GM18526 (cell line): Measurements from ENCODE around the gene TMEM129.

Source experiments
- POLR2A ChIP-seq: IDR thresholded peaks from 3 replicates; pipeline ENCODE4 v1.6.1; 2011; ENCODE audit not compliant: insufficient read length; ENCODE audit errors: extremely low read depth

The TMEM129 gene

DNA sequence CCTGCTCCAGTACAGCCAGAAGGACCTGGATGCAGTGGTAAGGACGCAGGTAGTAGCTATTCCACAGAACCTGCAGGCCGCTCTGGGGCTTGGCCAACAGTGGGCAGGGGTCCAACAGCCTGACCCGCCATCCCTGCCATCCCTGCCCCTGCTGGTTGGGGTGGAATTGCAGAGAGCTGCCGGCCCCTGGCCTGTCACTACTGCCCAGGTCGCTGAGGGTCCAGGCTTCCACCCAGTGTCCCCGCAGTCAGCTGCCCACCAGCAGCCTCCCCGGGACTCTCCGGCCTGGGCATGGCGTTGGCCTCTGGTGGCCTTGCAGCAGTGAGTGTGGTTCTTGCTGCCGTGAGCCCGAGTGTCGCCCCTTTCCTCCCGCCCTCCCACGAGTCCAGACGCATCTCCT is 16.5 kb upstream of the TMEM129 start:
- no peak for TF ChIP-seq POLR2A

DNA sequence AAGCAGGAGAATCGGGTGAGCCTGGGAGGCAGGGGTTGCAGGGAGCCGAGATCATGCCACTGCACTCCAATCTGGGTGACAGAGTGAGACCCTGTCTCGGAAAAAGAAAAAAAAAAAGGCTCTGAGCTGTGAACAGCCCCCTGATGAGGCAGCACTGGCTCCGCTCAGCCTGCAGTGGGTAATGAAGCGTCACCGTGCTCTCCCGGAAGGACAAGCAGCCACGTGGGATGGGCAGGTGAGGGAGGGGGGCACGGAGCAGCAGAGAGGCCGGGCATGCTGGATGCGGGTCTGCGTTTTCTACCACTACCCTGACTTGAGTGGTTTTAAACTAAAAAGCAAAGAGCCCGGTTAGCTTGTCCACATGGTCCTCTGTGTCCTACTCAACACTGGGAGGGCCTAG is 15.7 kb upstream of the TMEM129 start:
- TF ChIP-seq POLR2A: no peak

DNA sequence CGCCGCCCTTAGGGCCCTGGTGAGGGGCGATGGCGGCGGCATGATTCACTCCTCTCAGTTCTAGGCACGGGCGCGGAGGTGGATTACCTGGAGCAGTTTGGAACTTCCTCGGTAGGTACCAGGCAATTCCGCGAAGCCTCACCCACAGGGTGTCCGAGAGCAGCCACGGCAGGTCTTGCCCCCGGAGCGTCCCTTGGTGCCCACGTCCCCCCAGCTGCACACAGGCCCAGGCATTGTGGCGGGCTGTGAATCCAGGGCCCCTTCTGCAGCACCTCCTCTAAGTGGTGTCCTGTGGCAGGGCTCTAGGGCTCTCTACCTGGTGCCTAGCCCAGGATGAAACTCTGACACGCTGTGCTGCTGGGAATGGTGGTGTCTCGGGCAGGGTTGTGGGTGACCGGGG is 14.1 kb upstream of the TMEM129 start:
- TF ChIP-seq POLR2A: no peak

DNA sequence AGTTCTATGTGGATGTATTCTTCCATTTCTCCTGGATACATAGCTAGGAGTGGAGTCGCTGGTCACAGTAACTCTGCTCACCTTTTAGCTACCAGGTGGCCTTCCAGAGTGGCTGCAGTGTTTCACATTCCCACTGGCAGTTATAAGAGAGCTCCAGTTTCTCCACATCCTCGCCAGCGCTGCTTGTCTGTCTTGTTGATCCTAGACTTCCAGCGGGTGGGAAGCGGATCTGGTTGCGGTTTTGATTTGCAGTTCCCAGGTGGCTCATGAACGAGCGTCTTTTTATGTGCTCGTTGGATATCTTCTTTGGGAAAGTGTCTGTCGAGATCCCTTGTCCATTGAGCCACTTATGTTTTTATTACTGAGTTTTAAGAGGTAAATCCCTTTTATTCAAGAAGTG is 11.8 kb upstream of the TMEM129 start:
- TF ChIP-seq POLR2A: no peak

DNA sequence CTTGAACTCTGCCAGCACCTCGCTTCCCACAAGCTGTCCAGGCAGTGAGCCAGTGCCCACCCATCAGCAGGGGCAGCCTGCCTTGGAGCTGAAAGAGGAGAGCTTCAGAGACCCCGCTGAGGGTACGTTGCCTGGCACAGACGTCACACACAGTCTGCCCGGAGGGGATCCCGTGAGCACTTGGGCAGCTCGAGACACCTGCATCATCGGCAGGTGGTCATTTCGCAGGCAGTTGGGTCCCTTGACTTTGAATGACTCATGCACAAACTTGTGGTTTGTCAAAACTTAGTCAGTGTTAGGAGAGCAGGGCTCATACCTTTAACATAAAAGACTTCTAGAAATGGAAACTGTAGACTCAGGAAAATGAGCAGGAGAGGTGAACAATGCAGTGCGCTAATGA is 10.1 kb upstream of the TMEM129 start:
- no peak for TF ChIP-seq POLR2A

DNA sequence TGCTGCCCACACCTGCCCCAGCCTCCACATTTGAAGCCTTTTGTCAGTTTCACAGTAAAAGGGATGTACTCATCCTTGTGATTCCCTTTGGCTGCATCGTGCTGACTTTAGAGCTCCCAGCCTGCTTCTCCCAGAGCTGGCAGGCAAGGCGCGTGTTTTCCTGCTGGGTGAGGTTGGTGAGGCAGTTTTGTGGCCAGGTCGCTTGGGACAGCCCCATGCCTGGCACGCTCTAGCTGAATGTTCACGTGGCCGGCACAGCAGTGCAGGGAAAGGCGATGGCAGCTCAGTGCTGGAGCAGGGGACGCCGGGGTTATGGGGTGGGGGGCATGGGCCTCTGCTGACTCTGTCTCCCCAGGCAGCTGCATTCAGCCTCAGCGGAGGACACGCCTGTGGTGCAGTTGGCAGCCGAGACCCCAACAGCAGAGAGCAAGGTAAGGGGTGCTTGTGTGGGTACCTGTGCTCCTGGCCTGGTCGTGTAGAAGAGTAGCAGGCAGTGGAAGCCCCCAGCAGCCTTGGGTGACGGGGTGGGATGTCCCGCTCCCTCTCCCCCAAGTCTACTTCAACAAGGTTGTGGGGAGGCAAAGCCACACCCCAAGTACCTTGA is 9.5 kb upstream of the TMEM129 start:
- TF ChIP-seq POLR2A: no peak

DNA sequence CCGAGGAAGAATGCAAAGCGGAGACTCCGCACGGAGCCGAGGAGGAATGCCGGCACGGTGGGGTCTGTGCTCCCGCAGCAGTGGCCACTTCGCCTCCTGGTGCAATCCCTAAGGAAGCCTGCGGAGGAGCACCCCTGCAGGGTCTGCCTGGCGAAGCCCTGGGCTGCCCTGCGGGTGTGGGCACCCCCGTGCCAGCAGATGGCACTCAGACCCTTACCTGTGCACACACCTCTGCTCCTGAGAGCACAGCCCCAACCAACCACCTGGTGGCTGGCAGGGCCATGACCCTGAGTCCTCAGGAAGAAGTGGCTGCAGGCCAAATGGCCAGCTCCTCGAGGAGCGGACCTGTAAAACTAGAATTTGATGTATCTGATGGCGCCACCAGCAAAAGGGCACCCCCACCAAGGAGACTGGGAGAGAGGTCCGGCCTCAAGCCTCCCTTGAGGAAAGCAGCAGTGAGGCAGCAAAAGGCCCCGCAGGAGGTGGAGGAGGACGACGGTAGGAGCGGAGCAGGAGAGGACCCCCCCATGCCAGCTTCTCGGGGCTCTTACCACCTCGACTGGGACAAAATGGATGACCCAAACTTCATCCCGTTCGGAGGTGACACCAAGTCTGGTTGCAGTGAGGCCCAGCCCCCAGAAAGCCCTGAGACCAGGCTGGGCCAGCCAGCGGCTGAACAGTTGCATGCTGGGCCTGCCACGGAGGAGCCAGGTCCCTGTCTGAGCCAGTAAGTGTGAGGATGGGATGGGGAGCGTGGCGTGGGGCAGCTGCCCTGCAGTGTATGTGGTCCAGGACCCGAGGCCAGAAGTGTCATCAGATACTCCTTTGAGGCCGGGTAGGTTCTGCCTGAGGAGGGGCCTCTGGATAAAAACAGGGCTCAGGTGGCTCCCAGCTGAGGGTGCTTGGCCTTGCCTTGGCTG is 7.2 kb upstream of the TMEM129 start:
- TF ChIP-seq POLR2A: no peak

DNA sequence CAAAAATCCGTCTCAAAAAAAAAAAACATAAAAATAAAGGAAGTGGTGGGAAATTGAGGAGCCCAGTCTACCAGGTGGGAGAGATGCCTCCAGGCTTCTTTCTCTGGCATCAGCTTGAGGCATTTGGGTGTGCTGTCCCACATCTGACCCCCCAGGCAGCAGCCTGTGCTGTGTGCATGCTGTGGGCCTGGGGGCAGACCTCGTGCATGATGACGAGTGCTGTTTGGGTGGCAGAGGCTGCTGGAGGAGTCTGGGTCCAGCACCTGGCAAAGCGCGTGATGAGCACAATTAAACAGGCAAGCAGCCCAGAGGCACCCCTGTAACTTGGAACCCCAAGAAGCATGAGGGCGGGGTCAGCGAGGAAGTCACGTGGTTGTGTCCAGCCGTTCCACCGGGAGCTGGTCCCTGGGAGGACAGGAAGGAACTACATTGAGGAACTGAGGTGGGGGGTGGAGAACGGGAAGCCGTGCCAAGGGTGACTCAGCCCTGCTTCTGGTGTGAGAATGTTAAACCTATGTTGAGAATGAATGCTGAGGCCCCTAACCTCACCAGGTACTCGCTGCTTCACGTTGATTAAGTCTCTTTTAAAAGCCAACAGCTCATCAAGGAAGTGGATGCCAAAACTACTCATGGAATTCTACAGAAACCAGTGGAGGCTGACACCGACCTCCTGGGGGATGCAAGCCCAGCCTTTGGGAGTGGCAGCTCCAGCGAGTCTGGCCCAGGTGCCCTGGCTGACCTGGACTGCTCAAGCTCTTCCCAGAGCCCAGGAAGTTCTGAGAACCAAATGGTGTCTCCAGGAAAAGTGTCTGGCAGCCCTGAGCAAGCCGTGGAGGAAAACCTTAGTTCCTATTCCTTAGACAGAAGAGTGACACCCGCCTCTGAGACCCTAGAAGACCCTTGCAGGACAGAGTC is 6.3 kb upstream of the TMEM129 start:
- TF ChIP-seq POLR2A: no peak

DNA sequence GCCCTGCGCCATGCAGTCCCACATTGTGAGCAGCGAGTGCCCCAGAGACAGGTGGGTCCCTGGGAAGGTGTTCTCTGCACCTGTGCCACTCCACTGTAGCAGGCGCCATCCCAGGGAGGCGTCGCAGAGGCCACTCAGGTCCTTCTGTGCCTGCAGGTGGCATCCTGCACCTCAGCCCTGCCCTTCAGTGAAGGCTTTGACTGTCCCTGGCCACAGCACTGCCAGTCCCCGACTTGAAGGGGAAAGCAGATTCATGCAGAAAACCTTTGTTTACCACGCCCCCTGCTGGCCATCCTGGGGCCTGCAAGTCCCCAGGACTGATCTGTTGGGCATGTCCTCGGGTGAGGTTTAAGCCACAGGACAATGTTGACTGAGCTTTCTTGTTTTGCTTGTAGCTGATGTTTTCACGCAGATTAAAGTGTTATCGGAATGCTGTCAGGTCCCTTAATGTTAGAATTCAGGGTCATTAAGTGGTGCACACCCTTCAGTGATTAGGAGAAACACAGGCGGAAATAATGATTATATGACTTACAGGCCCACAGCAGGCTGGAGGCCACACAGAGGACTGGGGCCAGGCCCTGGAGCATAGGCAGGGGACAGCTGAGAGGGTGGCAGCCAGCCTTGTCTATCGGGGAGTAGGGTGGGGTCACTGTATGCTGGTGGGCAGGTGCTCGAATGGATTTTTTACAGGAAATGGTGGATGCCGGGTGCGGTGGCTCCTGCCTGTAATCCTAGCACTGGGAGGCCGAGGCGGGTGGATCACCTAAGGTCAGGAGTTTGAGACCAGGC is 5.2 kb upstream of the TMEM129 start:
- no peak for TF ChIP-seq POLR2A

DNA sequence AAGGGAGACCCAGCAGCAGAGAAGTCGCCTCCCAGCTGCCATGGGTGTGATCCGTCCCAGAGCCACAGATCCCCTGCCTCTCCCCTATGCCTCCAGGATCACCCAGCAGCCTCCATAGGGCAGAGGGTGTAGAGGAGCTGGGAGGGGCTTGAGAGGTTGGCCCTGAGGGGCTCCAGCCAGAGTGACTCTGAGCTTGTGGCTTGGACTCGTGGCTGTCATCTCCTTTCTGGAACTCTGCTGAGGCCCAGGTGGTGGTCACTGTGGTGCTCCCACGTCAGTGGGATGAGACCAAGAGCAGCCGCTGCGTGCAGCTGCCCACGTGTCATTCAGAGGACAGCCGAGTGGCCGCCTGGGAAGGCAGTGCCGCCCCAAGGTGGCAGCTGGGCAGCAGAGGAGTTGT is 4.4 kb upstream of the TMEM129 start:
- no peak for TF ChIP-seq POLR2A

DNA sequence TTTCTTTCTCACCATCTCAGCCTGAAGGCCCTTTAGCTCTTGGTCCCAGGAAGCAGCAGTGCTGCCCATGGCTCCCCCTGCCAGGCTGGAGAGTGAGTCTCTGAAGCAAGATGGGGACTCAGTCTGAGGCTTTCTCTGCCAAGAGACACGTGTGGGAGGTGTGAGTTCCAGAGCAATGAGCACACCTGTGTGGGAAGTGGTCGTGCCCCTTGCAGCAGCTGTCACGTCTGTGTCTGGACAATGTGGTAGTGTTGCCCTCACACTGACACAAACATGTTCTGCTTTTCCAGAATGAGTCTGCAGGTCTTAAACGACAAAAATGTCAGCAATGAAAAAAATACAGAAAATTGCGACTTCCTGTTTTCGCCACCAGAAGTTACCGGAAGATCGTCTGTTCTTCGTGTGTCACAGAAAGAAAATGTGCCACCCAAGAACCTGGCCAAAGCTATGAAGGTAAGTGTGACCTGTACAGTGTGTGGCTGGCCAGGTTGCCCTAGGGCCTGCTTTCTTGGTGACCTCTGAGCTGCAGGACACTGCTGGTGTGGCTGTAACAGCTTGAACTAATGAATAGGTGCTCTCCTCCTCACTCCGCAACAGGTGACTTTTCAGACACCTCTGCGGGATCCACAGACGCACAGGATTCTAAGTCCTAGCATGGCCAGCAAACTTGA is 2.1 kb upstream of the TMEM129 start:
- TF ChIP-seq POLR2A: peak; percentile 14

DNA sequence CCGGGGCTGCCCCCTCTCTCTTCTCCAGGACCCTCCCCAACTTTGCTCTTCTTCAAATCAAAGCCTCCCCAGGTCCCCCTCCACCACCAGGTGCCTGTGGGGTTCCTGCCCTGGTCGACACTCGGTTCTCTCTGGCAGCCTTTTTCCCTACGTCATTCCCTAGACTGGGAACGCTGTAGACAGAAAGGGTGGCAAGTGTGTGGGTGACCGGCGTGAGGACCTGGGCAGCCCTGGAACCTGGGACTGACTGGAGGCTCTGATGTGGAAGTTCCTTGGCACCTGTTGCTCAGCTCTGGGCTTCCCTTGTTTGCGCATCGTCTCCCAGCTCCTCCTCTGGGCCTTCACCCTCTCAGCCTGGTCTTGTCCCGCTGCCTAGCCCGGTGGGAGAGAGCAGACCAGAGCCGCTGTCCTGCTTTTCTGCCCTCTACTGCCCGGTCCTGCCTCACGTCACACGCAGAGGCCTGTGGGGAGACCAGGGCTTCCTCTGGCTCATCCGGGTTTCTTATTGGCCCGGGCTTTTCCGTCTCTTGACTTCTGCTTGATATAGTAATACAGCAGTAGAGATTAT is 1.5 kb upstream of the TMEM129 start:
- no peak for TF ChIP-seq POLR2A

DNA sequence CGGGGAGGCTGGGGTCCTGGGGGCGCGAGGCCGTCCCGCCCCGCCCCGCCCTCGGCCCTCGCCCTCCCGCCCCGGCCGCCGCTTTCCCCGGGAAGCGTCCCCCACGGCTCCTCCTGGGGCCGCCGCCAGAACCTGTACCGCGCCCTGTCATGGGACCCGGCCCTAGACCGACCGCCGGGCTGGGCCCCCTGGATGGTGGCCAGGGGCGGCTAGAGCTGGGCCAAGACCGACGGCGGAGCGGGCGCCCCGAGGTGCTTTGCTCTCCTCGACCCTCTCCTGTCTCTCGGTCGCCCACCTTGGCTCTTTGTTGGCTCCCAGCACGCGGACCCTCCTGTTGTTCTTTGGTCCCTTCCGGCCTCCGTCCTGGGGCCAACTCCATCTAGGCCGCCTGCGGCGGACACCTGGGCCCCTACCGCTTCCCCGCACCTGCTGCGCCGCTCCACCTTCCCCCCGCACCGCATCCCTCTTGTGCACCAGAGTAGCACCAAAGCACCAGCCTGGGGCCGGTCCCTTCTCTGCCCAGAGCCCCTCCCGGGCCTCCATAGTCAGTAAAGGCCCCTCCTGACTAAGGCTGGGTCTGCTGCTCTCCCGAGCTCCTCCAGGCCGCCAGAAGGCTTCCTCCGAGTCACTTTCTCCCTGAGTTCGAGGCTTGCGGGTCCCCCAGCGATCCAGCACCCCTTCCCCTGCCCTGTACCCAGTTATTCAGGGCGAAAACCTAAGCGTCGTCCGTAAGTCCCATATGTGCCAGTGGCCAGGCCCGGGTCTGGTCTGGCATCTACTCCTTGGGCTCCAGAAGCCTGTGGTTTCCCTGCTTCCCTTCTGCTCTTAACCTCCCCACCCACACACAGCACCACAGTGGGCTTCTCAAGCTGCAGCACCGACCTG is 785 bp upstream of the TMEM129 start:
- no peak for TF ChIP-seq POLR2A
